Neural progenitor cell (in vitro differentiated cells): Measurements from ENCODE around the gene GFPT1. TPM values are rescaled to one million over a fixed set of nuclear protein-coding genes. Genes with fewer than 3 reads are reported as not detected.

ENCODE experiments used
- DNase-seq: peaks from one replicate; pipeline ENCODE4 v3.0.0-alpha.2; 2016; ENCODE audit warnings: low spot score
- H2AFZ ChIP-seq: fragments of 200-600 bp; sonication (generic); replicated peaks from 2 replicates; pipeline ENCODE4 v1.6.1; 2016; ENCODE audit warnings: antibody characterized with exemption
- H3F3A ChIP-seq: fragments of 200-600 bp; sonication (generic); 2 replicates; pipeline ENCODE4 v1.6.1; 2016; ENCODE audit warnings: antibody characterized with exemption, low read depth
- H3K27ac ChIP-seq: fragments of 200-600 bp; sonication (generic); 2 replicates; pipeline ENCODE4 v1.5.1; 2016; ENCODE audit warnings: mild to moderate bottlenecking
- H3K27me3 ChIP-seq: fragments of 200-600 bp; sonication (generic); 2 replicates; pipeline ENCODE4 v1.6.1; 2016; ENCODE audit warnings: mild to moderate bottlenecking, moderate library complexity
- H3K36me3 ChIP-seq: fragments of 200-600 bp; sonication (generic); 2 replicates; pipeline ENCODE4 v1.5.1; 2016
- H3K4me1 ChIP-seq: fragments of 200-600 bp; sonication (generic); 2 replicates; pipeline ENCODE4 v1.6.1; 2016; ENCODE audit warnings: mixed run types
- H3K4me2 ChIP-seq: fragments of 200-600 bp; sonication (generic); 2 replicates; pipeline ENCODE4 v1.6.1; 2016
- H3K4me3 ChIP-seq: fragments of 200-600 bp; sonication (generic); 2 replicates; pipeline ENCODE4 v1.5.1; 2016
- H3K79me2 ChIP-seq: fragments of 200-600 bp; sonication (generic); 2 replicates; pipeline ENCODE4 v1.6.1; 2016; ENCODE audit warnings: low read depth
- H3K9ac ChIP-seq: fragments of 200-600 bp; sonication (generic); 2 replicates; pipeline ENCODE4 v1.6.1; 2016
- H3K9me3 ChIP-seq: fragments of 200-600 bp; sonication (generic); 2 replicates; pipeline ENCODE4 v1.5.1; 2016; ENCODE audit warnings: low read depth
- H4K20me1 ChIP-seq: fragments of 200-600 bp; sonication (generic); 2 replicates; pipeline ENCODE4 v1.6.1; 2016; ENCODE audit warnings: low read depth
- H3K27ac Mint-ChIP-seq: 3 replicates; pipeline ENCODE4 v1.8.0; 2021; ENCODE audit warnings: mixed read lengths
- H3K27me3 Mint-ChIP-seq: 2 replicates; pipeline ENCODE4 v1.8.0; 2022; ENCODE audit warnings: low read depth, mild to moderate bottlenecking, inconsistent platforms, moderate library complexity, mixed read lengths; ENCODE audit not compliant: insufficient read depth
- H3K36me3 Mint-ChIP-seq: 3 replicates; pipeline ENCODE4 v1.8.0; 2021; ENCODE audit warnings: mixed read lengths
- H3K4me1 Mint-ChIP-seq: 3 replicates; pipeline ENCODE4 v1.8.0; 2021; ENCODE audit warnings: mixed read lengths
- H3K4me3 Mint-ChIP-seq: 3 replicates; pipeline ENCODE4 v1.8.0; 2021; ENCODE audit warnings: mild to moderate bottlenecking, moderate library complexity, mixed read lengths
- H3K9me3 Mint-ChIP-seq: 3 replicates; pipeline ENCODE4 v1.8.0; 2020; ENCODE audit warnings: mixed read lengths
- EZH2 ChIP-seq: fragments of 200-600 bp; sonication (generic); IDR thresholded peaks from 2 replicates; pipeline ENCODE4 v1.6.1; 2017; ENCODE audit warnings: antibody characterized with exemption, mild to moderate bottlenecking, moderate library complexity
- EZH2phosphoT487 ChIP-seq: fragments of 200-600 bp; sonication (generic); IDR thresholded peaks from 2 replicates; pipeline ENCODE4 v1.6.1; 2017; ENCODE audit warnings: antibody characterized with exemption
- total RNA-seq: library from RNA; depleted of rRNA; stranded (reverse); fragments of >200 nt; gene quantifications from 2 replicates; pipeline ENCODE4 v1.2.3, GENCODE V29; 2015; ENCODE audit warnings: low replicate concordance
- TF ChIP-seq, protein P1 (sequence below): fragments of 200-600 bp; sonication (generic); IDR thresholded peaks from 2 replicates; pipeline ENCODE4 v1.5.1; 2017; ENCODE audit warnings: antibody characterized with exemption, mild to moderate bottlenecking

The GFPT1 gene
- total RNA-seq, 1 donor from 2014 or later: 54.3 TPM

- H3K27me3 ChIP-seq: no peaks in the 10 kb centered on the region
These were observed 107.8 kb downstream of the GFPT1 start for GRCh38 chr2:69279211-69279610.

DNA sequence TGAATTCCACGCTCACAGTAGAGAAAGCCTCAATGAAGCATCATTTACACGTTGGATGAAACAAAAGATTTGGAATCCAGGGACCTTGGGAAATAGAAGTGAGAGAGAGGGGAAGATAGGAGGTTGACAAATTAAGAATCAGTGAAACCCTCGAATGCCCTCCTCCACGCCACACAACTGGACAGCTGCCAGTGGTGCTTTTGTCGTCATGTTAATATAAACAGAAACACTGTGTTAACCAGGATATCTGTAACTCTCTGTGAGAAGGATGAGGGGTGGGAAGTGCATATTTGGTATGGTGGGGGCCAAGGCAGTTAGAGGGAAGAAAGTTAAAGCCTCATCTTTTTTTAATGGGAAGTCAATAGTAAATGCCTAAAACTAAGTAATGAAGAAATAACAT lies 108.7 kb downstream of the GFPT1 start:
- no peaks in the 10 kb centered on the region for H3K9me3 ChIP-seq
- H3F3A ChIP-seq: no peaks in the 10 kb centered on the region
- no peaks in the 10 kb centered on the region for H3K27me3 Mint-ChIP-seq
- no peaks in the 10 kb centered on the region for H3K36me3 Mint-ChIP-seq
- H3K27ac ChIP-seq: no peak overlapping the region
- H3K36me3 ChIP-seq: no peaks in the 10 kb centered on the region
- no peak overlapping the region for H2AFZ ChIP-seq
- no peak overlapping the region for H3K9ac ChIP-seq
- no peaks in the 10 kb centered on the region for H3K79me2 ChIP-seq
- no peak for DNase-seq
- no peaks in the 10 kb centered on the region for H3K9me3 Mint-ChIP-seq
- no peak overlapping the region for H3K27ac Mint-ChIP-seq
- no peaks in the 10 kb centered on the region for H3K27me3 ChIP-seq
- no peaks in the 10 kb centered on the region for H4K20me1 ChIP-seq
- H3K4me1 Mint-ChIP-seq: no peaks in the 10 kb centered on the region
- no peaks in the 10 kb centered on the region for H3K4me1 ChIP-seq
- no peak overlapping the region for H3K4me3 Mint-ChIP-seq
- TF ChIP-seq, protein P1, sequence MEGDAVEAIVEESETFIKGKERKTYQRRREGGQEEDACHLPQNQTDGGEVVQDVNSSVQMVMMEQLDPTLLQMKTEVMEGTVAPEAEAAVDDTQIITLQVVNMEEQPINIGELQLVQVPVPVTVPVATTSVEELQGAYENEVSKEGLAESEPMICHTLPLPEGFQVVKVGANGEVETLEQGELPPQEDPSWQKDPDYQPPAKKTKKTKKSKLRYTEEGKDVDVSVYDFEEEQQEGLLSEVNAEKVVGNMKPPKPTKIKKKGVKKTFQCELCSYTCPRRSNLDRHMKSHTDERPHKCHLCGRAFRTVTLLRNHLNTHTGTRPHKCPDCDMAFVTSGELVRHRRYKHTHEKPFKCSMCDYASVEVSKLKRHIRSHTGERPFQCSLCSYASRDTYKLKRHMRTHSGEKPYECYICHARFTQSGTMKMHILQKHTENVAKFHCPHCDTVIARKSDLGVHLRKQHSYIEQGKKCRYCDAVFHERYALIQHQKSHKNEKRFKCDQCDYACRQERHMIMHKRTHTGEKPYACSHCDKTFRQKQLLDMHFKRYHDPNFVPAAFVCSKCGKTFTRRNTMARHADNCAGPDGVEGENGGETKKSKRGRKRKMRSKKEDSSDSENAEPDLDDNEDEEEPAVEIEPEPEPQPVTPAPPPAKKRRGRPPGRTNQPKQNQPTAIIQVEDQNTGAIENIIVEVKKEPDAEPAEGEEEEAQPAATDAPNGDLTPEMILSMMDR: no peak
- no peak for TF ChIP-seq EZH2phosphoT487
- no peak for TF ChIP-seq EZH2
- H3K4me2 ChIP-seq: no peak overlapping the region
- H3K4me3 ChIP-seq: no peak overlapping the region

More at GRCh38 chr2:69279211-69279610, 107.8 kb downstream of the GFPT1 start:
- no peak overlapping the region for H3K4me3 Mint-ChIP-seq
- Histone ChIP-seq H3K4me3 (no peak overlapping the region), H2AFZ (no peak overlapping the region), H3K79me2 (no peaks in the 10 kb centered on the region), H3K27ac (no peak overlapping the region), H4K20me1 (no peaks in the 10 kb centered on the region), H3K9me3 (no peaks in the 10 kb centered on the region), H3K4me2 (no peak overlapping the region), H3F3A (no peaks in the 10 kb centered on the region), H3K9ac (no peak overlapping the region), H3K4me1 (no peaks in the 10 kb centered on the region), H3K36me3 (no peaks in the 10 kb centered on the region)
- no peak for DNase-seq
- H3K36me3 Mint-ChIP-seq: no peaks in the 10 kb centered on the region
- H3K27me3 Mint-ChIP-seq: no peaks in the 10 kb centered on the region
- H3K27ac Mint-ChIP-seq: no peak overlapping the region
- H3K4me1 Mint-ChIP-seq: no peaks in the 10 kb centered on the region
- TF ChIP-seq EZH2 (no peak), EZH2phosphoT487 (no peak)
- TF ChIP-seq, protein P1: no peak
- no peaks in the 10 kb centered on the region for H3K9me3 Mint-ChIP-seq

DNA sequence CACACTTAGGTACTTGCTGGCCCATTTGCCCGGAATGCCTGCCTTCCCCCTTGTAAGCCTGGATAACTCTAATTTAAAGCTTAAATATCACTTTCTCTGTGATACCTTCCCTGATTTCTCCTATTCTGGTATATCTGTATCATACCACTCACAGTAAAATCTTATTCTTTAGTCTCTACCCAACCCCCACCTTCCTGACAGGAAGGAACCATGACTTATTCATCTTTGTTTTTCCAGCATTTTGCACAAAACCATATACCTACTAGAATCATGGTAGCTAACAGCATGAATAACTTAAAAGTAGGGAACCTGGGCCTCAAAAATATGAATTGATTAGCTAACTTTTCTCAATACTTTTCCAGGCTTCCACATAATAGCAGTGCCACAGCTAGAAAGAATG lies 111.5 kb downstream of the GFPT1 start:
- H3K9me3 Mint-ChIP-seq: no peaks in the 10 kb centered on the region
- H3K36me3 Mint-ChIP-seq: no peaks in the 10 kb centered on the region
- H3K4me1 Mint-ChIP-seq: no peaks in the 10 kb centered on the region
- Histone ChIP-seq H3K27me3 (no peaks in the 10 kb centered on the region), H3K4me3 (no peak overlapping the region), H3K36me3 (no peaks in the 10 kb centered on the region), H3K9ac (no peak overlapping the region), H3F3A (no peaks in the 10 kb centered on the region), H3K79me2 (no peaks in the 10 kb centered on the region), H2AFZ (no peak overlapping the region), H3K4me1 (no peaks in the 10 kb centered on the region), H4K20me1 (no peaks in the 10 kb centered on the region), H3K27ac (no peak overlapping the region), H3K4me2 (no peak overlapping the region), H3K9me3 (no peaks in the 10 kb centered on the region)
- DNase-seq: no peak
- no peak overlapping the region for H3K27ac Mint-ChIP-seq
- no peaks in the 10 kb centered on the region for H3K27me3 Mint-ChIP-seq
- no peak overlapping the region for H3K4me3 Mint-ChIP-seq
- TF ChIP-seq, protein P1: no peak
- TF ChIP-seq EZH2: no peak
- no peak for TF ChIP-seq EZH2phosphoT487
